GM23338 (cell line): ENCODE measurements around the gene SLC2A6. TPM values are rescaled to one million over a fixed set of nuclear protein-coding genes. Genes with fewer than 3 reads are reported as not detected.

Experiments used
- ATAC-seq: fragments of 200-7000 bp; cut with Tn5 transposase; 3 replicates; pipeline ENCODE4 v1.9.1; 2020
- DNase-seq: peaks from one replicate; pipeline ENCODE4 v3.0.0-alpha.2; 2015; ENCODE audit warnings: low spot score
- H2AFZ ChIP-seq: fragments of 200-600 bp; sonication (generic); 2 replicates; pipeline ENCODE4 v1.8.0; 2016; ENCODE audit warnings: antibody characterized with exemption, mild to moderate bottlenecking, moderate library complexity
- H3F3A ChIP-seq: fragments of 200-600 bp; sonication (generic); replicated peaks from 2 replicates; pipeline ENCODE4 v1.8.0; 2017; ENCODE audit warnings: antibody characterized with exemption, mixed run types, low read depth
- H3K27ac ChIP-seq: fragments of 200-600 bp; sonication (generic); 2 replicates; pipeline ENCODE4 v1.6.1; 2016; ENCODE audit warnings: low read depth
- H3K27me3 ChIP-seq: fragments of 200-600 bp; sonication (generic); 2 replicates; pipeline ENCODE4 v1.8.0; 2016; ENCODE audit warnings: mild to moderate bottlenecking, mixed run types, moderate library complexity; ENCODE audit not compliant: insufficient read depth
- H3K36me3 ChIP-seq: fragments of 200-600 bp; sonication (generic); 2 replicates; pipeline ENCODE4 v1.8.0; 2016; ENCODE audit warnings: mild to moderate bottlenecking; ENCODE audit not compliant: insufficient read depth
- H3K4me1 ChIP-seq: fragments of 200-600 bp; sonication (generic); 2 replicates; pipeline ENCODE4 v1.8.0; 2016; ENCODE audit warnings: mild to moderate bottlenecking, moderate library complexity; ENCODE audit not compliant: insufficient read depth
- H3K4me2 ChIP-seq: fragments of 200-600 bp; sonication (generic); 2 replicates; pipeline ENCODE4 v1.7.1; 2017; ENCODE audit warnings: mixed run types
- H3K4me3 ChIP-seq: fragments of 200-600 bp; sonication (generic); 2 replicates; pipeline ENCODE4 v1.6.1; 2016; ENCODE audit warnings: mixed run types
- H3K79me2 ChIP-seq: fragments of 200-600 bp; sonication (generic); replicated peaks from 2 replicates; pipeline ENCODE4 v1.8.0; 2017; ENCODE audit warnings: mild to moderate bottlenecking; ENCODE audit not compliant: insufficient read depth
- H3K9me2 ChIP-seq: fragments of 200-600 bp; sonication (generic); 2 replicates; pipeline ENCODE4 v1.8.0; 2017; ENCODE audit not compliant: insufficient read depth
- H4K20me1 ChIP-seq: fragments of 200-600 bp; sonication (generic); replicated peaks from 2 replicates; pipeline ENCODE4 v1.8.0; 2017; ENCODE audit warnings: mild to moderate bottlenecking; ENCODE audit not compliant: insufficient read depth
- H3K27ac Mint-ChIP-seq: 2 replicates; pipeline ENCODE4 v1.8.0; 2020; ENCODE audit warnings: inconsistent platforms, mild to moderate bottlenecking, moderate library complexity, mixed read lengths
- H3K27me3 Mint-ChIP-seq: 3 replicates; pipeline ENCODE4 v1.8.0; 2022; ENCODE audit warnings: low read depth, mild to moderate bottlenecking, moderate library complexity, mixed read lengths, inconsistent platforms; ENCODE audit not compliant: insufficient read depth, poor library complexity
- H3K36me3 Mint-ChIP-seq: 3 replicates; pipeline ENCODE4 v1.8.0; 2021; ENCODE audit warnings: low read depth, mild to moderate bottlenecking, inconsistent platforms, moderate library complexity, mixed read lengths
- H3K4me1 Mint-ChIP-seq: 3 replicates; pipeline ENCODE4 v1.8.0; 2020; ENCODE audit warnings: mild to moderate bottlenecking, inconsistent platforms, mixed read lengths
- H3K4me3 Mint-ChIP-seq: 3 replicates; pipeline ENCODE4 v1.8.0; 2021; ENCODE audit warnings: moderate library complexity, mild to moderate bottlenecking, inconsistent platforms, mixed read lengths
- H3K9me3 Mint-ChIP-seq: 3 replicates; pipeline ENCODE4 v1.8.0; 2020; ENCODE audit warnings: moderate library complexity, mild to moderate bottlenecking, inconsistent platforms, mixed read lengths
- CREB1 ChIP-seq: fragments of 250-450 bp; sonication (Bioruptor Pico); IDR thresholded peaks from 2 replicates; pipeline ENCODE4 v1.5.0; 2020; ENCODE audit warnings: low read depth, mild to moderate bottlenecking, moderate library complexity
- CTCF ChIP-seq, 2 experiments: fragments of 200-600 bp in 1 of 2; sonication (generic) in 1 of 2; conservative IDR thresholded peaks; 2 replicates each; pipeline versions ENCODE4 v1.5.1 to v1.6.1; 2016 to 2017; ENCODE audit warnings: antibody characterized with exemption in 2 of 2, low read depth in 2 of 2, mild to moderate bottlenecking in 2 of 2, moderate library complexity in 1 of 2
- ETS1 ChIP-seq: IDR thresholded peaks from 2 replicates; pipeline ENCODE4 v1.6.1; 2016; ENCODE audit warnings: antibody characterized with exemption
- EZH2 ChIP-seq: fragments of 200-600 bp; sonication (generic); IDR thresholded peaks from one replicate; pipeline ENCODE4 v1.8.0; 2017; ENCODE audit warnings: antibody characterized with exemption, mild to moderate bottlenecking, low read depth; ENCODE audit not compliant: unreplicated experiment
- EZH2phosphoT487 ChIP-seq: fragments of 200-600 bp; sonication (generic); IDR thresholded peaks from one replicate; pipeline ENCODE4 v1.8.1; 2018; ENCODE audit warnings: antibody characterized with exemption; ENCODE audit not compliant: unreplicated experiment
- JUNB ChIP-seq: IDR thresholded peaks from one replicate; pipeline ENCODE4 v1.6.1; 2016; ENCODE audit warnings: antibody characterized with exemption; ENCODE audit not compliant: unreplicated experiment
- NANOG ChIP-seq: IDR thresholded peaks from 2 replicates; pipeline ENCODE4 v1.6.1; 2016; ENCODE audit warnings: antibody characterized with exemption, borderline replicate concordance
- POLR2AphosphoS5 ChIP-seq: IDR thresholded peaks from 2 replicates; pipeline ENCODE4 v1.6.1; 2016; ENCODE audit warnings: antibody characterized with exemption, low read depth
- REST ChIP-seq: IDR thresholded peaks from one replicate; pipeline ENCODE4 v1.6.1; 2018; ENCODE audit warnings: antibody characterized with exemption; ENCODE audit not compliant: unreplicated experiment
- STAT1 ChIP-seq: IDR thresholded peaks from one replicate; pipeline ENCODE4 v1.6.1; 2016; ENCODE audit warnings: antibody characterized with exemption; ENCODE audit not compliant: unreplicated experiment
- ZNF114 ChIP-seq: fragments of 250-450 bp; sonication (Bioruptor Pico); IDR thresholded peaks from 2 replicates; pipeline ENCODE4 v1.5.0; 2020; ENCODE audit warnings: mild to moderate bottlenecking, moderate library complexity
- ZNF331 ChIP-seq: fragments of 250-450 bp; sonication (Bioruptor Pico); IDR thresholded peaks from 2 replicates; pipeline ENCODE4 v1.5.0; 2020; ENCODE audit warnings: low read depth, mild to moderate bottlenecking, moderate library complexity
- polyA plus RNA-seq: library from polyadenylated mRNA; unstranded; fragments of >200 nt; fragmentation: Nextera tagmentation; extraction: Ambion mirVana; gene quantifications from 2 replicates; pipeline ENCODE4 v1.2.1, GENCODE V29; 2016
- total RNA-seq: library from RNA; depleted of rRNA; stranded (reverse); fragments of >200 nt; shearing (Covaris generic); gene quantifications from 2 replicates; pipeline ENCODE4 v1.2.3, GENCODE V29; 2014

SLC2A6 gene
- total and polyA plus RNA-seq, 2 experiments from 2014 or later = 17.5 to 39.3 TPM

DNA sequence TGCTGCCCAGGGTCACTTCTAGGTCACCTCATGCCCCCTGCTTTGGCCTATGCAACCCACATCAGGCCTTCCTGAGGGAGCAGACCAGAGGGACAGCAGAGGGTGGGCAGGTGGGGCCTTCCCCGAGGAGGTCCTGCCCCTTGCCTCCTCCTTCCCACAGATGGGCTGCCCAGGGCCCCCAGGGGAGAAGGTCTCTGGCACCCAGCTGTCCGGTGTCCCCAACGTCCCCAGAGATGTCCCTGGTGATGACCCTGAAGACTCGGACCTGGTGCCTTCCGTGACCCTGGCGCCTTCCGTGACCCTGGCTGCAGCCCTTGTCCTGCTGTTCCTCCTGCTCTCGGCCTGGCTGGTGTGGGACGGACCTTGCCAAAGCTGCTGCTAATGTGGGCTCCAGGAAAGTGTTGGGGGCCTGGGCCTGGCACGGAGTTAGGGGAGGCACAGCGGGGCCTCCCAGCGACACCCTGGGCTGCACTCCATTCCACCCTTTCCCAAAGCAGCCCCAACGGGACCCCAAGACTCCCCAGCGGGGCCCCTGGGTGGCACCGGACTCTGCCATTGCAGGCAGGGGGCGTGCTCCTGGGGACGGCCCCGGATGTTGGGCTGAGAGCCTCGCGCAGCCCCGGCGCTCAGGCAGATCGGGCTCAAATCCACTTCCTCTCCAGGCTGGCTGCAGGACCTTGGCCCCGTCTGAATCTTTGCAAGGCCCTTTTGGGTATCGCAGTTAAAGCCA, 6.8 kb upstream of the SLC2A6 start:
- no peaks in the 10 kb centered on the region for H3K27me3 ChIP-seq
- H3K9me2 ChIP-seq = no peaks in the 10 kb centered on the region
- H3K36me3 Mint-ChIP-seq = no peaks in the 10 kb centered on the region
- TF ChIP-seq CTCF (conservative IDR thresholded peaks at IDR 0.05; ENCODE audit: low read depth in 2 of 2) = peak in 1 of 2 experiments; percentile 2; a peak in 1 of 4 replicates
- no peak for TF ChIP-seq NANOG
- ATAC-seq (peak; percentile 27), DNase-seq (no peak)
- H3K9me3 Mint-ChIP-seq = no peaks in the 10 kb centered on the region; the same call in 2 of the 3 replicates
- H3K4me3 Mint-ChIP-seq = no peak overlapping the region
- no peaks in the 10 kb centered on the region; the same call in 1 of the 2 replicates for H3K4me1 ChIP-seq
- no peaks in the 10 kb centered on the region for H3K36me3 ChIP-seq
- H3F3A ChIP-seq = 0 out of 2 replicates have a peak, but pooled peaks cover 2% of the 10 kb centered on the region
- no peak overlapping the region for H3K4me2 ChIP-seq
- H3K27me3 Mint-ChIP-seq = peaks cover 4% of the 10 kb centered on the region
- H3K79me2 ChIP-seq = no peaks in the 10 kb centered on the region
- H3K4me3 ChIP-seq = no peak overlapping the region
- no peak overlapping the region for H3K27ac ChIP-seq
- no peak overlapping the region for H2AFZ ChIP-seq
- no peaks in the 10 kb centered on the region for H4K20me1 ChIP-seq
- H3K4me1 Mint-ChIP-seq = no peaks in the 10 kb centered on the region
- H3K27ac Mint-ChIP-seq = no peak overlapping the region

DNA sequence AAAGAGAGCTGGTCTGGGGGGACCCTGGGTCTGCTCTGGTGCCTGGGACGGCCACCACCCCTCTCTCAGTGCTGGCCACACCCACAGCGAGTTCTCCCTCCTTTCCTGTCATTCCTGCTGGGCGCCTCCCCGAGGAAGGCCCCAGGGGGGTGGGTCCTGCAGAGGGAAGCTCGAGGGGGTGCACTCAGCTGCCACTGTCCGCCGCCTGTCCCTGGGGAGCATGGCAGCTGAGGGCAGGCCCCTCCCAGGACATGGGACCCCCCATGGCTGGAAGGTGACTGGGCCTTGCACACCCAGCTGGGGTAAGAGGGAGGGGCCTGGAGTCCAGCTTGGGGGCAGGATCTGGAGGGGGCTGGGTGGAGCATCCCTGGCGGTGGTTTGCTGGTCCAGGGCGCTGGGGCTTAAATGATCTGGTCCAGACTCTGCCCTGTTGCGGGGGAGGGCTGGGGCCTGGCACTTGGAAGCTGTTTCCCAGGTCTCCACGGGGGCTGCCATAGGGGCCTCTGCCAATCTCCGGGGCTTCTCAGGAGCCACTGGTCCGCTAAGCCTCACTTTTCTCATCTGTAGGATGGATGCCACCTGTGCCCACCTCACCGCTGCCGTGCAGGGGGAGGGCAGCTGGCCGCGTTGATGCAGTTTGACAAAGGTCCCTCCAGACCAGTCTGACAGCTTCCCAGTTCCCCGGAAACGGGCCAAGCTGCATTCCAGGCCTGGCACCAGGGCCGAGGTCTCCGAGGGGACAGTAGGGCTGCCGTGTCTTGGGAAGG, 6.0 kb upstream of the SLC2A6 start:
- H3K9me2 ChIP-seq = no peaks in the 10 kb centered on the region
- no peaks in the 10 kb centered on the region; the same call in 1 of the 2 replicates for H3K4me1 ChIP-seq
- H3K4me1 Mint-ChIP-seq = peaks cover 2% of the 10 kb centered on the region
- H3K36me3 ChIP-seq = no peaks in the 10 kb centered on the region
- H3K9me3 Mint-ChIP-seq = no peaks in the 10 kb centered on the region; the same call in 2 of the 3 replicates
- H3K36me3 Mint-ChIP-seq = no peaks in the 10 kb centered on the region
- no peak overlapping the region for H3K4me3 ChIP-seq
- 0 out of 2 replicates have a peak, but pooled peaks cover 2% of the 10 kb centered on the region for H3F3A ChIP-seq
- no peak for DNase-seq
- H3K79me2 ChIP-seq = no peaks in the 10 kb centered on the region
- no peak overlapping the region for H3K27ac ChIP-seq
- ATAC-seq = peak; percentile 14; the same call in 1 of the 3 replicates
- H3K27ac Mint-ChIP-seq = no peak overlapping the region
- no peak overlapping the region for H3K4me2 ChIP-seq
- no peak overlapping the region for H2AFZ ChIP-seq
- no peaks in the 10 kb centered on the region for H4K20me1 ChIP-seq
- H3K4me3 Mint-ChIP-seq = no peak overlapping the region
- peaks cover 2% of the 10 kb centered on the region for H3K27me3 Mint-ChIP-seq
- no peaks in the 10 kb centered on the region for H3K27me3 ChIP-seq
- no peak for TF ChIP-seq ZNF331 (CRISPR knock-in tag)
- no peak for TF ChIP-seq ETS1
- TF ChIP-seq EZH2phosphoT487 = no peak
- no peak for TF ChIP-seq STAT1
- no peak for TF ChIP-seq POLR2AphosphoS5
- TF ChIP-seq CTCF (conservative IDR thresholded peaks at IDR 0.05; ENCODE audit: low read depth in 2 of 2) = no peak
- no peak for TF ChIP-seq JUNB
- no peak for TF ChIP-seq ZNF114 (CRISPR knock-in tag)
- no peak for TF ChIP-seq CREB1 (CRISPR knock-in tag)
- no peak for TF ChIP-seq NANOG
- TF ChIP-seq REST = no peak
- TF ChIP-seq EZH2 = no peak
